HepG2 (cell line): ENCODE measurements around the gene ANO9. TPM values are rescaled to one million over a fixed set of nuclear protein-coding genes. Genes with fewer than 3 reads are reported as not detected.

Source experiments
- ATAC-seq: fragments of 200-7000 bp; cut with Tn5 transposase; 3 replicates; pipeline ENCODE4 v1.9.1; 2020; ENCODE audit warnings: mild to moderate bottlenecking, moderate library complexity
- BruUV-seq: library from RNA; stranded (reverse); fragments of 400-500 nt; replicated peaks from 2 replicates; lab custom pipeline; 2021; lab: Mats Ljungman, UMichigan
- CTCF ChIA-PET: fragments of 300-600 bp; formaldehyde crosslinking; extraction: SDS; loops from one replicate; lab custom pipeline; 2021; ENCODE audit warnings: low total read pairs, inconsistent platforms, low intra/inter-chr PET ratio; lab: Yijun Ruan, JAX
- POLR2A ChIA-PET: fragments of 350-600 bp; sonication (Branson Sonifier 250); formaldehyde crosslinking; loops from one replicate; lab custom pipeline; 2020; ENCODE audit warnings: antibody characterized with exemption, inconsistent platforms; lab: Yijun Ruan, JAX
- DNase-seq: peaks from one replicate; pipeline ENCODE4 v3.0.0-alpha.2; 2015; ENCODE audit warnings: low spot score
- FAIRE-seq: peaks from 3 replicates; lab custom pipeline; 2011; peaks lifted over from hg19 to GRCh38; lab: Jason Lieb, UNC
- H2AFZ ChIP-seq: one replicate; pipeline ENCODE4 v1.6.1; 2011; ENCODE audit warnings: low read length, inconsistent platforms
- H3K27ac ChIP-seq: fragments of 300-600 bp; 3 replicates; pipeline ENCODE4 v1.8.0; 2011; ENCODE audit warnings: mixed run types, mild to moderate bottlenecking, mixed read lengths, low read length, inconsistent platforms; ENCODE audit not compliant: insufficient read depth; ENCODE audit errors: extremely low read length
- H3K27me3 ChIP-seq, 2 experiments: fragments of 200-600 bp in 1 of 2; 2 replicates in 1 of 2; 3 replicates in 1 of 2; pipeline versions ENCODE4 v1.6.0 to v1.8.0; 2011; ENCODE audit warnings: low read length in 2 of 2, mild to moderate bottlenecking in 2 of 2, moderate library complexity in 2 of 2, inconsistent platforms in 1 of 2; ENCODE audit not compliant: insufficient read depth in 2 of 2, control insufficient read depth in 1 of 2
- H3K36me3 ChIP-seq, 2 experiments: fragments of 200-600 bp in 1 of 2; replicated peaks in 1 of 2; 2 replicates in 1 of 2; 3 replicates in 1 of 2; pipeline versions ENCODE4 v1.5.1 to v1.8.0; 2011; ENCODE audit warnings: low read length in 2 of 2, inconsistent platforms in 1 of 2; ENCODE audit not compliant: insufficient read depth in 2 of 2, control insufficient read depth in 1 of 2
- H3K4me1 ChIP-seq: 2 replicates; pipeline ENCODE4 v1.5.1; 2012; ENCODE audit warnings: low read length, inconsistent platforms; ENCODE audit not compliant: insufficient read depth
- H3K4me2 ChIP-seq: 2 replicates; pipeline ENCODE4 v1.6.0; 2011; ENCODE audit warnings: low read depth, low read length, inconsistent platforms
- H3K4me3 ChIP-seq, 3 experiments: fragments of 200-600 bp in 1 of 3; sonication (generic), shearing (Covaris generic) in 1 of 3; replicated peaks in 1 of 3; 2 replicates each; pipeline ENCODE4 v1.5.1; 2011 to 2016; ENCODE audit warnings: low read length in 3 of 3, inconsistent platforms in 2 of 3, low read depth in 2 of 3, mild to moderate bottlenecking in 2 of 3, control low read depth in 1 of 3, mixed read lengths in 1 of 3; ENCODE audit not compliant: insufficient read depth in 1 of 3
- H3K79me2 ChIP-seq: one replicate; pipeline ENCODE4 v1.6.1; 2011; ENCODE audit warnings: low read length, inconsistent platforms; ENCODE audit not compliant: insufficient read depth
- H3K9ac ChIP-seq: 2 replicates; pipeline ENCODE4 v1.6.0; 2011; ENCODE audit warnings: mild to moderate bottlenecking, low read depth, low read length, inconsistent platforms; ENCODE audit not compliant: insufficient read depth
- H3K9me3 ChIP-seq: 2 replicates; pipeline ENCODE4 v1.5.1; 2012; ENCODE audit warnings: mild to moderate bottlenecking, low read length
- H4K20me1 ChIP-seq: 2 replicates; pipeline ENCODE4 v1.6.0; 2011; ENCODE audit warnings: inconsistent platforms, mild to moderate bottlenecking, low read length, moderate library complexity; ENCODE audit not compliant: insufficient read depth
- ESRRA ChIP-seq: sonication (generic); formaldehyde crosslinking; IDR thresholded peaks from 2 replicates; pipeline ENCODE4 v1.5.1; 2020; ENCODE audit warnings: mild to moderate bottlenecking, low read depth, missing genetic modification reagents
- NFRKB ChIP-seq: fragments of 450-650 bp; IDR thresholded peaks from 2 replicates; pipeline ENCODE4 v1.6.1; 2017
- SMARCC2 ChIP-seq: fragments of 450-650 bp; IDR thresholded peaks from 2 replicates; pipeline ENCODE4 v1.6.1; 2017; ENCODE audit warnings: antibody characterized with exemption, mild to moderate bottlenecking
- TP53 ChIP-seq: sonication (generic); formaldehyde crosslinking; conservative IDR thresholded peaks from 2 replicates; pipeline ENCODE4 v1.4.0; 2020; ENCODE audit warnings: missing genetic modification reagents
- whole genome bisulfite sequencing: methylation state at CpG from one replicate; pipeline ENCODE4 v1.1.6; 2017; ENCODE audit warnings: low lambda C conversion rate; 5-methylcytosine and 5-hydroxymethylcytosine counted together
- in situ Hi-C: cut with HindIII; loops from 2 replicates; pipeline ENCODE4 v1.10.0; 2017; ENCODE audit warnings: low pct_unique_long_range_greater_than_20kb; ENCODE audit not compliant: extremely low pct_ligation_motif_present
- intact Hi-C: fragments of 100-400 bp; cut with micrococcal nuclease; formaldehyde crosslinking; loops from one replicate; pipeline ENCODE4 v1.10.0; 2022; ENCODE audit not compliant: unreplicated experiment
- polyA plus RNA-seq, 8 experiments: library from polyadenylated mRNA; depleted of rRNA in 3 of 8; stranded (reverse) in 7 of 8; unstranded in 1 of 8; fragments of >200 nt; fragmentation: Illumina TruSeq in 4 of 8; extraction: Trizol in 4 of 8; gene quantifications; 2 replicates each; pipeline versions ENCODE4 v1.2.1 to v1.2.3, GENCODE V29; 2011 to 2016; ENCODE audit warnings: low read depth in 4 of 8, missing spikeins in 1 of 8, mixed read lengths in 1 of 8; ENCODE audit not compliant: insufficient read depth in 1 of 8
- total RNA-seq, 5 experiments: library from RNA; depleted of rRNA; stranded (reverse); fragments of >200 nt; fragmentation: Illumina TruSeq; extraction: Trizol; gene quantifications; 2 replicates each; pipeline ENCODE4 v1.2.3, GENCODE V29; 2016; ENCODE audit warnings: low read depth in 1 of 5
- TF ChIP-seq, protein P1 (sequence below): sonication (generic); formaldehyde crosslinking; conservative IDR thresholded peaks from 2 replicates; pipeline ENCODE4 v1.4.0; 2020; ENCODE audit warnings: mild to moderate bottlenecking, missing genetic modification reagents, moderate library complexity
- TF ChIP-seq, protein P2 (sequence below): sonication (generic); formaldehyde crosslinking; IDR thresholded peaks from 2 replicates; pipeline ENCODE4 v1.4.0; 2020; ENCODE audit warnings: missing genetic modification reagents, mild to moderate bottlenecking, borderline replicate concordance

The ANO9 gene
- total and polyA plus RNA-seq, 2 of the 13 experiments (the other 11 are each of a cell fraction or from before 2014, with no cell fraction given), result 8.9 to 14.3 TPM

GRCh38 chr11:455566-456147 lies 13.8 kb upstream of the ANO9 start:
- Histone ChIP-seq H3K27ac (no peak overlapping the region), H3K4me2 (no peak overlapping the region), H3K9me3 (no peaks in the 10 kb centered on the region), H3K79me2 (peaks cover 63% of the 10 kb centered on the region), H3K27me3 (no peaks in the 10 kb centered on the region; a peak in 2 of 5 replicates), H3K4me1 (peaks cover 14% of the 10 kb centered on the region), H3K4me3 (no peak overlapping the region), H3K9ac (no peak overlapping the region), H2AFZ (no peak overlapping the region), H3K36me3 (peaks cover 16 to 45% of the 10 kb centered on the region in 2 experiments), H4K20me1 (no peaks in the 10 kb centered on the region)
- CTCF ChIA-PET, result no interaction called here
- TF ChIP-seq, protein P1, sequence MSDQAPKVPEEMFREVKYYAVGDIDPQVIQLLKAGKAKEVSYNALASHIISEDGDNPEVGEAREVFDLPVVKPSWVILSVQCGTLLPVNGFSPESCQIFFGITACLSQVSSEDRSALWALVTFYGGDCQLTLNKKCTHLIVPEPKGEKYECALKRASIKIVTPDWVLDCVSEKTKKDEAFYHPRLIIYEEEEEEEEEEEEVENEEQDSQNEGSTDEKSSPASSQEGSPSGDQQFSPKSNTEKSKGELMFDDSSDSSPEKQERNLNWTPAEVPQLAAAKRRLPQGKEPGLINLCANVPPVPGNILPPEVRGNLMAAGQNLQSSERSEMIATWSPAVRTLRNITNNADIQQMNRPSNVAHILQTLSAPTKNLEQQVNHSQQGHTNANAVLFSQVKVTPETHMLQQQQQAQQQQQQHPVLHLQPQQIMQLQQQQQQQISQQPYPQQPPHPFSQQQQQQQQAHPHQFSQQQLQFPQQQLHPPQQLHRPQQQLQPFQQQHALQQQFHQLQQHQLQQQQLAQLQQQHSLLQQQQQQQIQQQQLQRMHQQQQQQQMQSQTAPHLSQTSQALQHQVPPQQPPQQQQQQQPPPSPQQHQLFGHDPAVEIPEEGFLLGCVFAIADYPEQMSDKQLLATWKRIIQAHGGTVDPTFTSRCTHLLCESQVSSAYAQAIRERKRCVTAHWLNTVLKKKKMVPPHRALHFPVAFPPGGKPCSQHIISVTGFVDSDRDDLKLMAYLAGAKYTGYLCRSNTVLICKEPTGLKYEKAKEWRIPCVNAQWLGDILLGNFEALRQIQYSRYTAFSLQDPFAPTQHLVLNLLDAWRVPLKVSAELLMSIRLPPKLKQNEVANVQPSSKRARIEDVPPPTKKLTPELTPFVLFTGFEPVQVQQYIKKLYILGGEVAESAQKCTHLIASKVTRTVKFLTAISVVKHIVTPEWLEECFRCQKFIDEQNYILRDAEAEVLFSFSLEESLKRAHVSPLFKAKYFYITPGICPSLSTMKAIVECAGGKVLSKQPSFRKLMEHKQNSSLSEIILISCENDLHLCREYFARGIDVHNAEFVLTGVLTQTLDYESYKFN (CRISPR knock-in tag), result no peak
- TF ChIP-seq, protein P2, sequence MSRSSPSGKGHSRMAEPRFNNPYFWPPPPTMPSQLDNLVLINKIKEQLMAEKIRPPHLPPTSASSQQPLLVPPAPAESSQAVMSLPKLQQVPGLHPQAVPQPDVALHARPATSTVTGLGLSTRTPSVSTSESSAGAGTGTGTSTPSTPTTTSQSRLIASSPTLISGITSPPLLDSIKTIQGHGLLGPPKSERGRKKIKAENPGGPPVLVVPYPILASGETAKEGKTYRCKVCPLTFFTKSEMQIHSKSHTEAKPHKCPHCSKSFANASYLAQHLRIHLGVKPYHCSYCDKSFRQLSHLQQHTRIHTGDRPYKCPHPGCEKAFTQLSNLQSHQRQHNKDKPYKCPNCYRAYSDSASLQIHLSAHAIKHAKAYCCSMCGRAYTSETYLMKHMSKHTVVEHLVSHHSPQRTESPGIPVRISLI, result no peak
- TF ChIP-seq TP53 (CRISPR knock-in tag) (no peak), NFRKB (no peak), ESRRA (CRISPR knock-in tag) (no peak), SMARCC2 (no peak)
- ATAC-seq (no peak), DNase-seq (no peak), FAIRE-seq (no peak)
- POLR2A ChIA-PET, result interaction anchor here (0.8 to 1.2 kb wide), 2 partner anchors 7 to 14 kb away, joined by 3 read pairs; partner anchors contain the start of gene ANO9
- intact Hi-C loops (no loop called here), in situ Hi-C loops (no loop called here)
- 94% methylated on average over 23 of the region's 23 CpGs for WGBS
- no TSS peak for BruUV-seq
